Stimulated activated CD4-positive, alpha-beta T cell treated with anti-CD3 and anti-CD28 coated beads, Interleukin-15, amount 100 ng/mL, for 24 hours (primary cell): ENCODE data around the gene KRT7.

Source experiments
- DNase-seq: peaks from one replicate; pipeline ENCODE4 v3.0.0-alpha.2; 2020

Gene KRT7

GRCh38 chr12:52212701-52213563 is 20.1 kb upstream of the KRT7 start:
- no peak for DNase-seq

- DNase-seq, result peak; percentile 70
Measured at GRCh38 chr12:52213564-52214420, 19.3 kb upstream of the KRT7 start.

GRCh38 chr12:52214421-52214802 is 18.6 kb upstream of the KRT7 start:
- no peak for DNase-seq

GRCh38 chr12:52215587-52216031 is 17.4 kb upstream of the KRT7 start:
- no peak for DNase-seq

GRCh38 chr12:52216100-52216499 is 16.9 kb upstream of the KRT7 start:
- no peak for DNase-seq

GRCh38 chr12:52216807-52217206 is 16.2 kb upstream of the KRT7 start:
- DNase-seq, result no peak

GRCh38 chr12:52217223-52217622 is 15.8 kb upstream of the KRT7 start:
- no peak for DNase-seq

GRCh38 chr12:52218001-52218400 is 15.0 kb upstream of the KRT7 start:
- no peak for DNase-seq

GRCh38 chr12:52220477-52220876 is 12.6 kb upstream of the KRT7 start:
- no peak for DNase-seq

GRCh38 chr12:52221070-52221781 is 11.8 kb upstream of the KRT7 start:
- no peak for DNase-seq

- DNase-seq, result peak; percentile 88
Measured at GRCh38 chr12:52221912-52222457, 11.1 kb upstream of the KRT7 start.

GRCh38 chr12:52222692-52223091 is 10.4 kb upstream of the KRT7 start:
- no peak for DNase-seq

GRCh38 chr12:52223406-52224039 is 9.5 kb upstream of the KRT7 start:
- no peak for DNase-seq

- DNase-seq, result no peak
Measured at GRCh38 chr12:52224151-52224550, 8.9 kb upstream of the KRT7 start.

GRCh38 chr12:52225752-52226151 is 7.3 kb upstream of the KRT7 start:
- DNase-seq, result no peak

- no peak for DNase-seq
Measured at GRCh38 chr12:52226446-52226845, 6.6 kb upstream of the KRT7 start.

- no peak for DNase-seq
Measured at GRCh38 chr12:52227606-52228166, 5.4 kb upstream of the KRT7 start.

GRCh38 chr12:52228366-52228765 is 4.7 kb upstream of the KRT7 start:
- no peak for DNase-seq

- no peak for DNase-seq
Measured at GRCh38 chr12:52228931-52229330, 4.1 kb upstream of the KRT7 start.

GRCh38 chr12:52229836-52230343 is 3.2 kb upstream of the KRT7 start:
- no peak for DNase-seq

GRCh38 chr12:52230364-52231281 is 2.4 kb upstream of the KRT7 start:
- DNase-seq, result no peak
